Measurements from ENCODE around the gene CHEK1. TPM values are rescaled to one million over a fixed set of nuclear protein-coding genes. Genes with fewer than 3 reads are reported as not detected.

The CHEK1 gene
- total and polyA plus RNA-seq, 12 donors: 0.51 to 13.8 (median 2.1) TPM

GRCh38 chr11:125623064-125623463 is 1.9 kb upstream of the CHEK1 start:
- 88 to 97% (median 89%) methylated on average over 1 of the region's 1 CpG for WGBS, 4 donors
- H3K4me1 ChIP-seq (replicated peaks in 1 of 2): peaks cover 6 to 18% of the 10 kb centered on the region in 2 donors
- H3K36me3 ChIP-seq (replicated peaks in 1 of 2): peaks cover 0 to 39% of the 10 kb centered on the region in 2 donors
- intact Hi-C loops (cut with DNase I): loop anchor here (10.0 kb wide), 1 partner anchor 252 kb away; no protein-coding TSS in a partner anchor
- no peak for DNase-seq
- TF ChIP-seq POLR2A (IDR thresholded peaks at IDR 0.05) (no peak), CTCF (IDR thresholded peaks at IDR 0.05) (no peak)
- H3K9me3 ChIP-seq (replicated peaks in 1 of 3): no peaks in the 10 kb centered on the region
- H3K27me3 ChIP-seq: no peaks in the 10 kb centered on the region
- no peak overlapping the region for H3K4me3 ChIP-seq
- no peak overlapping the region for H3K27ac ChIP-seq

GRCh38 chr11:125625225-125625629 is 264 bp downstream of the CHEK1 start:
- DNase-seq: no peak
- WGBS, 4 donors: 1 to 4% (median 2%) methylated on average over 11 to 20 of the region's 20 CpGs
- Histone ChIP-seq H3K4me1 (replicated peaks in 1 of 2) (peaks cover 6 to 18% of the 10 kb centered on the region in 2 donors), H3K9me3 (replicated peaks in 1 of 3) (no peaks in the 10 kb centered on the region), H3K27me3 (no peaks in the 10 kb centered on the region), H3K27ac (peak overlapping the region; percentile 57 to 93 (median 88)), H3K36me3 (replicated peaks in 1 of 2) (peaks cover 0 to 18% of the 10 kb centered on the region in 2 donors), H3K4me3 (peak overlapping the region; percentile 13 to 62 (median 46))
- intact Hi-C loops (cut with DNase I): loop anchor here (10.0 kb wide), 1 partner anchor 250 kb away; no protein-coding TSS in a partner anchor
- TF ChIP-seq POLR2A (IDR thresholded peaks at IDR 0.05): no peak
- TF ChIP-seq CTCF (IDR thresholded peaks at IDR 0.05): no peak

- peaks cover 0 to 13% of the 10 kb centered on the region in 2 donors for H3K36me3 ChIP-seq (replicated peaks in 1 of 2)
- intact Hi-C loops (cut with DNase I): loop anchor here (10.0 kb wide), 1 partner anchor 249 kb away; no protein-coding TSS in a partner anchor
- no peak for TF ChIP-seq CTCF (IDR thresholded peaks at IDR 0.05)
- peak; percentile 26 to 70 for TF ChIP-seq POLR2A (IDR thresholded peaks at IDR 0.05)
- peaks cover 6 to 18% of the 10 kb centered on the region in 2 donors for H3K4me1 ChIP-seq (replicated peaks in 1 of 2)
- peak; percentile 85 to 92 (median 87) for DNase-seq
- peak overlapping the region; percentile 13 to 62 (median 46) for H3K4me3 ChIP-seq
- peak overlapping the region; percentile 57 to 93 (median 88) for H3K27ac ChIP-seq
- no peaks in the 10 kb centered on the region for H3K9me3 ChIP-seq (replicated peaks in 1 of 3)
- 0 to 1% (median 0%) methylated on average over 13 to 51 of the region's 51 CpGs for WGBS, 4 donors
- no peaks in the 10 kb centered on the region for H3K27me3 ChIP-seq
Observed at GRCh38 chr11:125625630-125626287, 796 bp downstream of the CHEK1 start.

GRCh38 chr11:125626288-125626950 is 1.5 kb downstream of the CHEK1 start:
- WGBS, 4 donors: 0 to 2% (median 0%) methylated on average over 13 to 18 of the region's 18 CpGs
- H3K27ac ChIP-seq: peak overlapping the region in 3 of 5 donors; percentile 88 to 93 (median 92)
- TF ChIP-seq CTCF (IDR thresholded peaks at IDR 0.05): peak in 1 of 6 experiments; percentile 16
- no peak for TF ChIP-seq POLR2A (IDR thresholded peaks at IDR 0.05)
- H3K36me3 ChIP-seq (replicated peaks in 1 of 2): peaks cover 0 to 6% of the 10 kb centered on the region in 2 donors
- peak in 1 of 7 donors; percentile 13 for DNase-seq
- peak overlapping the region; percentile 13 to 62 (median 46) for H3K4me3 ChIP-seq
- no peaks in the 10 kb centered on the region for H3K27me3 ChIP-seq
- H3K4me1 ChIP-seq (replicated peaks in 1 of 2): peaks cover 6 to 18% of the 10 kb centered on the region in 2 donors
- intact Hi-C loops (cut with DNase I): loop anchor here (10.0 kb wide), 1 partner anchor 248 kb away; no protein-coding TSS in a partner anchor
- H3K9me3 ChIP-seq (replicated peaks in 1 of 3): no peaks in the 10 kb centered on the region
